SJCRH30 (cell line): ENCODE measurements around the gene KNDC1. TPM values are rescaled to one million over a fixed set of nuclear protein-coding genes. Genes with fewer than 3 reads are reported as not detected.
A peak's percentile ranks its signal among the peaks of the same experiment; 100 is the strongest.
"Not testable (repeated sequence)": the region's sequence is repeated elsewhere in the genome, so short reads cannot be mapped to it uniquely, and the experiment has no call there.

ENCODE experiments used
- DNase-seq, 2 experiments: peaks; one replicate each; pipeline ENCODE4 v3.0.0-alpha.2; 2015 to 2020
- H3K27ac ChIP-seq: fragments of 250-450 bp; sonication (Bioruptor Pico); 2 replicates; pipeline ENCODE4 v1.5.1; 2020; ENCODE audit warnings: mild to moderate bottlenecking, moderate library complexity
- H3K27me3 ChIP-seq: fragments of 250-450 bp; sonication (Bioruptor Pico); 2 replicates; pipeline ENCODE4 v1.5.1; 2020; ENCODE audit warnings: mild to moderate bottlenecking, moderate library complexity
- H3K36me3 ChIP-seq: fragments of 250-450 bp; sonication (Bioruptor Pico); 2 replicates; pipeline ENCODE4 v1.5.1; 2020; ENCODE audit warnings: mild to moderate bottlenecking, moderate library complexity
- H3K4me1 ChIP-seq: fragments of 250-450 bp; sonication (Bioruptor Pico); 2 replicates; pipeline ENCODE4 v1.5.1; 2020; ENCODE audit warnings: mild to moderate bottlenecking, moderate library complexity
- H3K4me3 ChIP-seq: fragments of 250-450 bp; sonication (Bioruptor Pico); 2 replicates; pipeline ENCODE4 v1.5.1; 2020; ENCODE audit warnings: mild to moderate bottlenecking, moderate library complexity
- H3K9me3 ChIP-seq: fragments of 250-450 bp; sonication (Bioruptor Pico); replicated peaks from 2 replicates; pipeline ENCODE4 v1.5.1; 2020; ENCODE audit warnings: mild to moderate bottlenecking, moderate library complexity
- total RNA-seq: library from RNA; depleted of rRNA; stranded (reverse); fragments of >200 nt; shearing (Covaris generic); gene quantifications from 2 replicates; pipeline ENCODE4 v1.2.3, GENCODE V29; 2014

Gene KNDC1
- total RNA-seq, 1 experiment from 2014 or later: 1.1 TPM

DNA sequence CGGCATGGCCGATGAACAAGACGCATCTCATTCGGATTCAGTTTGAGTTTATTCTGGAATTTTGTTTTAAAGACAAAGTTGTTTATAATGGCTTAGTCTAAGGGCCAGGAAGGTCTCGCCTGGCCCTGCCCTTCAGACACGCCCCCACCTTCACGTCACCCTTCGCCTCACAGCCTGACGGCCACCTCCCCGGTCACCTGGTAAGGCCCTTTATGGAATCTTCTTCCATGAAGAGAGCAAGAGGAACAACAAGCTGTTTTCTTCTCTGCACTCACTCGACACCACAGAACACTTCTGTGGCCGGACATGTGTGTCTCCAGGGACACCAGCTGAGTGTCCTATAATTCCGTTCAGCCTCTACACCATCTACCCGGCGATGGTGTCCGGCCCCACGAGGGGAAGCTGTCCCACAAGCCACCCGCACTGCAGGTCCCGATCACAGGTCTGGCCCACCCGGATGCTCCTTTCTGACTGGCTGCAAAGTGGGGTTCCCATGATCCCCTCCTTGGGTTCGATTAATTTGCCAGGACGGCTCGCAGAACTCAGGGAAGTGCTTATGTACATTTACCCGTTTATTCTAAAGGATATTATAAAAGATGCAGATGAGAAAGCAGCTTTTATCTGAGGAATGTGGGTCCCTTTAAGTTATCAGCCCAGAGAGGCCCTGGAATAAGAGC, 17.4 kb upstream of the KNDC1 start:
- no peak for DNase-seq
- no peak overlapping the region; the same call in 1 of the 2 replicates for H3K27ac ChIP-seq
- H3K4me1 ChIP-seq: peaks cover 2% of the 10 kb centered on the region; the same call in 1 of the 2 replicates
- no peaks in the 10 kb centered on the region for H3K36me3 ChIP-seq
- H3K27me3 ChIP-seq: no peaks in the 10 kb centered on the region
- H3K9me3 ChIP-seq: no peaks in the 10 kb centered on the region
- no peak overlapping the region for H3K4me3 ChIP-seq

DNA sequence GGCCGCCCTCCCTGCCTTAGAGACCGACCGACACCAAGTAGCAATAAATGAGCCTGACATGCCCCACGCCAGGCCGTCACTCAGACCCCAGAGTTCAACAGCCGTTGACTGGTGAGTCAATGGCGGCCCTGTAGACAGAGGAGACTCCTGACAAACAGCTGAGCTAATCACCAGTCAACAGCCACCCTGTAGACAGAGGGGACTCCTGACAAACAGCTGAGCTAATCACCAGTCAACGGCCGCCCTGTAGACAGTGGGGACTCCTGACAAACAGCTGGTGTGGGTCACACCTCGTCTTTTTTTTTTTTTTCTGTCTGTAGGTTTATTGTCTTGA, 16.9 kb upstream of the KNDC1 start:
- Histone ChIP-seq H3K36me3 (no peaks in the 10 kb centered on the region), H3K4me1 (peaks cover 2% of the 10 kb centered on the region; the same call in 1 of the 2 replicates), H3K27me3 (no peaks in the 10 kb centered on the region), H3K27ac (peak overlapping the region; percentile 37; the same call in 1 of the 2 replicates), H3K9me3 (no peaks in the 10 kb centered on the region), H3K4me3 (no peak overlapping the region)
- DNase-seq: peak; percentile 47 to 56

DNA sequence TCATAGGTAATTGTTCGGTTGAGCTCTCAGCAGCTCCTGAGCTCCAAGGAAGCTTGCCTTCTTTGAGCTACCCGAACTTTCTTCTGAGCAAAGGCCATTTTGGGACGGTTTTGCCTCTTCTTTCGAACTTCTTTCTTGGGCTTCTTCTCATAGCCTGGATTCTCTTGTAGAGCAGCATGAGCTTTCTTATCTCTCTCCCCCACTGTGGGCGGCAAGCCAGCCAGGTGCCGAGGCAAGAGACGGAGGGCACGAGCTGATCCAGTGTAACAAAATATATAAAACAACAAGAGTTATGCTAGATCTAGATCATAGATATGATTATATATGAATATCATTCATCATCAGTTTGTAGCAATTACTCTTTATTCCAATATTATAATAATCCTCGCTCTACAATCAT, 16.5 kb upstream of the KNDC1 start:
- H3K4me1 ChIP-seq: peaks cover 2% of the 10 kb centered on the region; the same call in 1 of the 2 replicates
- H3K27me3 ChIP-seq: no peaks in the 10 kb centered on the region
- H3K9me3 ChIP-seq: no peaks in the 10 kb centered on the region
- no peak for DNase-seq
- H3K27ac ChIP-seq: peak overlapping the region; percentile 37; the same call in 1 of the 2 replicates
- H3K36me3 ChIP-seq: no peaks in the 10 kb centered on the region
- no peak overlapping the region for H3K4me3 ChIP-seq

DNA sequence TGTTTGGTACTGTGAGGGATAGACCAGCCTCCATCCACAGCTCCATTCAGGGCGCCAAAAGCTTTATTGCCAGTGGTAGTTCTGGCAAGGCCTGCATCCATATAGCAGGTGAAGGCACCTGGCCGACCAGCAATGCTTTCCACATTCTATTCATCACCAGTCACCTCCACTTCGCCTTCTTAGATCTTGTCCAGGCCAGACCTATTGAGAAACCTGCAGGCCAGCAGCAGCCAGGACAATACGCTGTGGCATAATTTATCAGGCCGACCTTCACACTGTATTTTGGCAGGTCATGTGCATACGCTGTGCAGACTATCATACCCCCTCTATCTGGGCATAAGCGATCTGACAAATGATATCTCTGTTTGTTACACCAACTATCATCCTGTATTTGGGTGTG, 15.2 kb upstream of the KNDC1 start:
- Histone ChIP-seq H3K27me3 (no peaks in the 10 kb centered on the region), H3K27ac (no peak overlapping the region), H3K9me3 (no peaks in the 10 kb centered on the region), H3K4me1 (peaks cover 2% of the 10 kb centered on the region; the same call in 1 of the 2 replicates), H3K36me3 (no peaks in the 10 kb centered on the region), H3K4me3 (no peak overlapping the region)
- no peak for DNase-seq

DNA sequence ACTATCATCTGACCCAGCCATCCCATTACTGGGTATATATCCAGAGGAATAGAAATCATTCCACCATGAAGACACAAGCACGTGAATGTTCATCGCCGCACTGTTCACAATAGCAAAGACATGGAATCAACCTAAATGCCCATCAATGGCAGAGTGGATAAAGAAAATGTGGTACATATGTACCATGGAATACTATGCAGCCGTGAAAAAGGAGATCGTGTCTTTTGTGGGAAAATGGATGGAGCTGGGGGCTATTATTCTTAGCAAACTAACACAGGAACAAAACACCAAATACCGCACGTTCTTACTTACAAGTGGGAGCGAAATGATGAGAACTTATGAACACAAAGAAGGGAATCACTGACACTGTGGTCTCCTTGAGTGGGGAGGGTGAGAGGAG, 9.8 kb upstream of the KNDC1 start:
- DNase-seq: no peak
- H3K4me1 ChIP-seq: no peaks in the 10 kb centered on the region
- H3K9me3 ChIP-seq: no peaks in the 10 kb centered on the region
- no peak overlapping the region for H3K4me3 ChIP-seq
- H3K27ac ChIP-seq: no peak overlapping the region
- no peaks in the 10 kb centered on the region for H3K36me3 ChIP-seq
- no peaks in the 10 kb centered on the region for H3K27me3 ChIP-seq

DNA sequence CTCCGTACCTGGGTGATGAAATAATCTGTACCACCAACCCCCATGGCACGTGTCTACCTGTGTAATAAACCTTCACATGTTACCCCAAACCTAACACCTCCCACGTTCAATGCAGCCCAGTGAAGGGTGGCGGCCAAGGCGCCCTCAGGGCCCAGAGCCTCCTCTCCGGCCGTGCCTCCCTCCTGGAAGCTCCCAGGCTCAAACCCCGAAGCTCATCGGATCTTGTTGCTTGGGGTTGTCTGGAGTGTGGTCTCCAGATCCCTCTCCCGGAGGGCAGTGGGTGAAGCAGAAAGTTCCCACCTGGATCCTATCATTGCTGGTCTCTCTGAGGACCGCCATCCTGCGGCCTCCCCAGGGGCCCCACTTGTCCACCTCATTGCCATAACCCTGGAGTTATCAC, 9.4 kb upstream of the KNDC1 start:
- Histone ChIP-seq H3K4me3 (no peak overlapping the region), H3K27me3 (no peaks in the 10 kb centered on the region), H3K4me1 (no peaks in the 10 kb centered on the region), H3K27ac (no peak overlapping the region), H3K36me3 (no peaks in the 10 kb centered on the region), H3K9me3 (no peaks in the 10 kb centered on the region)
- DNase-seq: no peak

DNA sequence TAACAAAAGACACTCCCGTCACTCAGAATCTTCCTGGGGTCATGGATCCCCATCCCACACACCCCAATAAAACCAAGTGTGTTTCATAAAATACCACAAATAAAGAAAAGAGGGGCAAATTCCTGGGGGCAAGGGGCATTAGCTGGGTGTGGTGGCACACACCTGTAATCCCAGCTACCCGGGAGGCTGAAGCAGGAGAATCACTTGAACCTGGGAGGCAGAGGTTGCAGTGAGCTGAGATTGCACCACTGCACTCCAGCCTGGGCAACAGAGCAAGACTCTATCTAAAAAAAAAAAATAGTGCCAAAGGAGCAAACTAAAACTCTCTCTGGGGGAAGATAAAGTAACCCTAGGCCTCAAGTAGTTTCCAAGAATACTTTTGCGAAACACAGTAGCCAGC, 8.9 kb upstream of the KNDC1 start:
- not testable (repeated sequence) for H3K36me3 ChIP-seq, H3K4me3 ChIP-seq, H3K27ac ChIP-seq, H3K4me1 ChIP-seq, H3K27me3 ChIP-seq, H3K9me3 ChIP-seq, DNase-seq

DNA sequence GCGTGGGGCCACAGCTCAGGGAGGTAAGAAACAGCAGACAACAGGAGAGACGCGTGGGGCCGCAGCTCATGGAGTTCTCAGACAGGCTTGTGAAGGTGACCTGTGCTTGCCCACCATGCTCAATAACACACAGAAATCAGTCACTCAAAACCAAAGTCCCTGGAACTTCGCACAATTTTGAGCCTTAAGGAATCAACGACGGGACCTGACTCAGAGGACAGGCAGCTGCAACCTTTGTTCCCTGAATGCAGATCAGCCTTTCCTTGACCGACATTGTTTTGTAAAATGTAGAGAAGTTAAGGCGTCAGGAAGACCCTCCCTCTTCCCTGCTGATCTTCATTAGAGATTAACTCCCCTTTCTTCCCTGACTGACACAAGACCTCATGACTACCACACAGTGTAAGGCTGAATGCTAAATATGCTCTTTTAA, 8.5 kb upstream of the KNDC1 start:
- H3K36me3 ChIP-seq: no peaks in the 10 kb centered on the region
- no peak for DNase-seq
- H3K4me3 ChIP-seq: no peak overlapping the region
- H3K27me3 ChIP-seq: no peaks in the 10 kb centered on the region
- no peaks in the 10 kb centered on the region for H3K9me3 ChIP-seq
- no peaks in the 10 kb centered on the region for H3K4me1 ChIP-seq
- H3K27ac ChIP-seq: no peak overlapping the region

DNA sequence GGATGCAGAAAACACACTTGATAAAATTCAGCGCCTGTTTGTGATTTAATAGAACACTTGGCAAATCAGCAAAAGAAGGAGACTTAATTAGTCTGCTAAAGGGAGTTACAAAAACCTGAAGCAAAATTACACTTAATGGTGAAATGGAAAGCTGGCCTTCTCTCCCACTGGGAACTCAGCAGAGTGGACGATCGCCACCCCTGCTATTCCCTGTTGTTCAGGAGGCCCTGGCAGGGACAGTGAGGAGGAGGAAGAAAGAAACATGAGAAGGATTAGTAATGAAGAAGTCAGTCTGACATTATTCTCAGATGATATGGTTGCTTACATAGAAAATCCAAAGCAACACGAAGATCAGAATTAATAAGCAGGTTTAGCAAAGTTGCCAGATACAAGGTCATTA, 5.6 kb upstream of the KNDC1 start:
- no peaks in the 10 kb centered on the region for H3K36me3 ChIP-seq
- H3K27me3 ChIP-seq: no peaks in the 10 kb centered on the region
- no peaks in the 10 kb centered on the region for H3K9me3 ChIP-seq
- no peak for DNase-seq
- no peak overlapping the region for H3K27ac ChIP-seq
- no peak overlapping the region for H3K4me3 ChIP-seq
- H3K4me1 ChIP-seq: peaks cover 4% of the 10 kb centered on the region

DNA sequence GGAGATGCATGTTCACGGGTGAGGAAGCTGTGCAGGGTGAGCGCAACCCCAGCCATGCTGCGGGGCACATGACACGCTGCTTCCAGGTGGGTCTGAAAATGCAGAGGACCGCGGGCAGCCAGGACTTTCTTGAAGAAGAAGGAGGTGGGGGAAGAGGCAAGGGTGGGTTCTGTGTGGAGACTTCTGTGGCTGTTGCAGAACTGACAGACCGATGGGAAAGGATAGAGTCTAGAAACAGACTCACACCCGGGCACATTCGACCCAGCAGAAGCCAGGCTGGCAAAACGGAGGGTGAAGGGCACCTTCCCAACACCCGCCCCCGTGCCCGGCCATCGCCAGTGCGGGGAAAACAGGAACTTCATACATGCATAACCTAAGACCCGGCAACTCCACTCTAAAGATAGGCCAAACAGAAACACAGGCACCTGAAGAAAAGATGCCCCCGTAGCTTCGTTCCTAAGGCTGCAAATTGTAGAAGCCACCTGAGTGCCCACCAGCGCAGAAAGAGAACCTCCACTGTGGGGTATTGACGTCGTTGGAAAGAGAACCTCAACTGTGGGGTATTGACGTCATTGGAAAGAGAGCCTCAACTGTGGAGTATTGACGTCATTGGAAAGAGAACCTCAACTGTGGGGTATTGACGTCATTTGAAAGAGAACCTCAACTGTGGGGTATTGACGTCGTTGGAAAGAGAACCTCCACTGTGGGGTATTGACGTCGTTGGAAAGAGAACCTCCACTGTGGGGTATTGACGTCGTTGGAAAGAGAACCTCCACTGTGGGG, 4.8 kb upstream of the KNDC1 start:
- Histone ChIP-seq H3K4me3 (no peak overlapping the region), H3K27me3 (no peaks in the 10 kb centered on the region), H3K27ac (no peak overlapping the region), H3K36me3 (no peaks in the 10 kb centered on the region), H3K9me3 (no peaks in the 10 kb centered on the region), H3K4me1 (peaks cover 4% of the 10 kb centered on the region)
- no peak for DNase-seq

DNA sequence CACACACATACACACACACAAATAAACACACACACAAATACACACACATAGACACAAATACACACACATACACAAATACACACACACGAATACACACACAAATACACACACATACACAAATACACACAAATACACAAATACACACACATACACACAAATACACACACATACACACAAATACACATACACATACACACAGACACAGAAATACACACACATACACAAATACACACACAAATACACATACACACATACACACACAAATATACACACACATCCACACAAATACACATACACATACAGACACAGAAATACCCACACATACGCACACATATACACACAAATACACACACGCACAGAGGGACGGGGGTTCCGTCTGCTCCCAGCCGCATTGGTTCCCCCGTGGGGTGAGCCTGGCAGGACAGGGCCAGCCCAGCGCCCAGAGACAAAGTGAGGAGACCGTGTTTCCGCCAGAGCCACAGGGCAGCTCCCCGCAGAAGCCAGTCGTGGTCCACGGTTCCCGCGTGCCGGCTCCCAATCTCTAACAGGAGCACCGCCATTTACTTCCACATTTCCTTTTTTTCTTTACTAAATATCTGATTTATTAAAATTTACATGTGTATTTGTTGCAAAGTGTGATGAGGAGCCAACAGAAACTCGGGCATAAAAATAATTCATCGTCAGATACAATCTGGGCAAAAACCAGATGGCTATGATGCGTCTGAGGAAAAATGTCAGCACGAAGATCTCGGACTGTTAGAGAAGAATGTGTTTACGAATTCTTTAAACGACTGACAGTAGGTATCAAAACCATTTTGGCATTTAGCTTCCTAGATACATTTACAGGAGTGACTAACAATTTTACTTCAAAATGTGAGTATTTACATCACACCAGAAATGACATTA, 3.1 kb upstream of the KNDC1 start:
- H3K27ac ChIP-seq: no peak overlapping the region
- DNase-seq: no peak
- H3K4me1 ChIP-seq: peaks cover 4% of the 10 kb centered on the region
- no peak overlapping the region for H3K4me3 ChIP-seq
- H3K27me3 ChIP-seq: no peaks in the 10 kb centered on the region
- H3K36me3 ChIP-seq: no peaks in the 10 kb centered on the region
- H3K9me3 ChIP-seq: no peaks in the 10 kb centered on the region

DNA sequence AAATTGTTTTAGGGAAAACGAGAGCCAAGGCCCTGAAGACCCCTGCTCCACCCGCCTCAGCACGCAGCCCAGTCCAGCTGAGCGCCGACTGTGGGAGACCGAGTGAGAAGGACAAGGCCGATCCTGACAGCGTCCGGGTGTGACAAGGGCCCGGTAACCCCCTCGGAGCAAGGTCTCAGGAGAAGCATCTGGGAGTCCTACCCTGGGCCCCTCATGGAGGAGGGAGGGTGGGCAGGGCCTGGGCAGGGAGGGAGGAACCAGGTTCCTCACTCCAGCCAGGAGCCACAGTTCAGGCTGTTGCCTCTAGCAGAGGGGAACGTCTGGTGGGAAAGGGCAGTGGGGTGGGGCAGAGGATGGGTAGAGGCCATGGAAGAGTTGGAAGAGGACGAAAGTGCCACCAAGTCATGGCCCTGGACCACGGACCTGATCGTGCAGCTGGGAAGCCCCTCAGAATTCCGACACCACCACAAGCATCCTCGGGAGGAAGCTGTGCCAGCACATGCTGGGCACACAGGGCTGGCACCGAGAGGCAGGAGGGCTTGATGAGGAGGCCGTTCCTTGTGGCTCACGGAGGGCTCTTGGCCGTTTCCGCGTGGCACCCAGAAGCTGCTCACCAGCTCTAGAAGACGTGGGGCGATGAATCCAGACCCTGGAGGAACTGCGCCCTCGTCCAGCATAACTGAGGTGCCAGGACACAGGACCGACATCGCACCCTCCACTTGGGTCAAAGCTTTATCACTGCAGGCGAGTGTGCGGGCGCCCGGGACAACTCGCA, 2.2 kb upstream of the KNDC1 start:
- H3K27ac ChIP-seq: no peak overlapping the region

DNA sequence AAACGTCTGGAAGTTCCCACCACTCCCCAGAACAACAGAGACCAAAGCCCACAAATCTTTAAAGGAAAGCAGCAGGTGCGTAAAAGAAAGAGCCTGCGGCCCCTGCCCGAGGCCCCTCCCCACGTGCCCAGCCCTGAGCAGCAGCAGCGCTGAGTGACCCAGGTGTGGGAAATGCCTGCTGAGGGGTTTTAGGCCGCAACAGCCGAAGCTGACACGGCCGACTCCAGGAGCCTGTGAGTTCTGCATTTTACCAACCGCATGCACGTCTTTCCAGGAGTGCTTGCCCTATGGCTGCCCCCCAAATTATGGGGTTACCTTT, 1.6 kb upstream of the KNDC1 start:
- no peak overlapping the region for H3K27ac ChIP-seq

More for the DNA sequence above, 2.2 kb upstream of the KNDC1 start:
- Histone ChIP-seq H3K9me3 (no peaks in the 10 kb centered on the region), H3K4me3 (no peak overlapping the region), H3K27me3 (no peaks in the 10 kb centered on the region), H3K4me1 (peaks cover 4% of the 10 kb centered on the region), H3K36me3 (no peaks in the 10 kb centered on the region)
- DNase-seq: no peak

More for the DNA sequence above, 1.6 kb upstream of the KNDC1 start:
- DNase-seq: peak in 1 of 2 experiments; percentile 36
- Histone ChIP-seq H3K9me3 (no peaks in the 10 kb centered on the region), H3K36me3 (no peaks in the 10 kb centered on the region), H3K4me3 (no peak overlapping the region), H3K4me1 (peaks cover 4% of the 10 kb centered on the region), H3K27me3 (no peaks in the 10 kb centered on the region)
